Ureter (tissue), 1 donor: ENCODE measurements around the gene CHD2. TPM values are rescaled to one million over a fixed set of nuclear protein-coding genes. Genes with fewer than 3 reads are reported as not detected.
"Not testable (repeated sequence)": the region's sequence is repeated elsewhere in the genome, so short reads cannot be mapped to it uniquely, and the experiment has no call there.

Source experiments
- DNase-seq: peaks from one replicate; pipeline ENCODE4 v3.0.0-alpha.2; 2020; ENCODE audit warnings: low spot score
- total RNA-seq: library from RNA; stranded (reverse); gene quantifications from one replicate; pipeline ENCODE4 v1.2.4, GENCODE V29; 2023
- donor health status: DM: yes; HTN: yes; CAD: no.

Gene CHD2
- total RNA-seq, 1 donor from 2014 or later: 193 TPM

DNA sequence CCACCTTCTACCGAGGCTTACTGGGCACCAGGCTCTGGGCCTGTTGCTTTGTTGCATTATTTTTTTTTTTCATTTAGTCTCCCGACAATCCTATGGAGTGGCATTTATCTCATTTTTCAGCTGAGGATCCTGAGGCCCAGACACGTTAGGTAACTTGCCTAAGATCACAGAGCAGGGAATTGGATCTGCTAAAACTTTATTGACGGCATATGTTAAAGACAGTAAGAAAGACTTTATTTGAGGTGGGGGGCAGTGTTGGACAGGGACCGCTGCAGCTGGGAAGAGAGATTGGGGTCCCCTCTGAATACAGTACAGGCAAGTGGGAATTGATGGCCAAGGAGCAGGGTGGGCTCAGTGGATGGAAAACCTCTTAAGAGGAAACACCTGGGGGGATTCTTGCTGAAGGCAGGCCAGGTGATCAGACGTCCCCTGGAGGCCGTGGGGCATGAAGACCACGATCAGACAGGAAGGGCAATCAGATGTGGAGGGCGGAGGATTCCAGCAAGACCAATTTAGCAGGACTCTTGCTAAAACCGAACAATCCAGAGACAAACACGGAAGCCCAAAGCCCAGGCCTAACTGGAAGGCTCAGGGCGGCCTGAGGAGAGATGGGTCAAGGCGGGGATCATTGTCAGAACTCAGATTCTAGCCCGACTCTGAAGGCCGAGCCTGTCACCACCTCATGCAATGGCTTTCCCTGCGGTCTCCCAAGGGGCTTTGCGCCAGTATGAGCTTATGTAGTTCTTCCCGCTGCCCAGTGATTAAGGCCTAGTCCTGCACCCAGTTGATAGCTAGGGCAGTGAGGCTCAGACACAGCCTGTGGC is 135.2 kb downstream of the CHD2 start:
- no peak for DNase-seq

DNA sequence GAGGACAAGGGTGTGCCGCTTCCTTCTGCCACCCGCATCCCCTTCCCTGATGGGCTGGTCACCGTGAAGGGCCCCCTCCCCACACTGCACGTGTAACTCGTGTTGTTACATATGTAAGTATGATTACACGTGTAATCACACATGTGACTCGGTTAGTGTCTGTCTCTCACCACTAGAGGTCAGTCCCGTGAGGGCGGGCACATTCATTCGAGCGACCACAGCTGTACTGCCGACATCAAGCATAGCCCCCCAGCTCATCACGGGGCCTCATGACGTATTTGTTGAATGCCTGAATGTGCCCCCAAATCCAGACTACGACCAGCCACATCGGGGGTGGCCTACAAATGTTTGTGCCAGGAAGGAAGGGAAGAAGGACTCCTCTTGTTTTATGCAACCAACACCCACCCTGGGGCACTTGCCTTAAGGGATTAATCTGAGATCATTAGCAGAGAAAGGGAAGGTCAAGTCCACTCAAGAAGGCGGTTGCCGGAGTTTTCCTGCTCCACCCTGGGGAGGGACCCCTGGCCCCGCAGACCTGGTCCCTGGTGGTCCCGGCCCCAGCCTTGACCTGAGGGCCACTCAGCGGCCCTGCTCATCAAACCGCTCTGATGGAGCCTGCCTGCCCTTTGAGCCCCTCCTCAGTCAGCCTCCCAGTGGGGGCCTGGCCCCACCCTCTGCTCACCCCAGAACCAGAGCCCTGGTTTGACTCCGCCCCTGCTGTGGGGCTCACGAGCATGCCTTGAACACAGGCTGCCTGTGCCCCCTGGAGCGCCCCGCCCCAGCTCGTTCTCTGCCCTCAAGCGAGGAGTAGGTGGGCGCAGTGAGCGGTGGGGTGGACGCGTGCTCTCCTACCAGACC is 136.1 kb downstream of the CHD2 start:
- no peak for DNase-seq

DNA sequence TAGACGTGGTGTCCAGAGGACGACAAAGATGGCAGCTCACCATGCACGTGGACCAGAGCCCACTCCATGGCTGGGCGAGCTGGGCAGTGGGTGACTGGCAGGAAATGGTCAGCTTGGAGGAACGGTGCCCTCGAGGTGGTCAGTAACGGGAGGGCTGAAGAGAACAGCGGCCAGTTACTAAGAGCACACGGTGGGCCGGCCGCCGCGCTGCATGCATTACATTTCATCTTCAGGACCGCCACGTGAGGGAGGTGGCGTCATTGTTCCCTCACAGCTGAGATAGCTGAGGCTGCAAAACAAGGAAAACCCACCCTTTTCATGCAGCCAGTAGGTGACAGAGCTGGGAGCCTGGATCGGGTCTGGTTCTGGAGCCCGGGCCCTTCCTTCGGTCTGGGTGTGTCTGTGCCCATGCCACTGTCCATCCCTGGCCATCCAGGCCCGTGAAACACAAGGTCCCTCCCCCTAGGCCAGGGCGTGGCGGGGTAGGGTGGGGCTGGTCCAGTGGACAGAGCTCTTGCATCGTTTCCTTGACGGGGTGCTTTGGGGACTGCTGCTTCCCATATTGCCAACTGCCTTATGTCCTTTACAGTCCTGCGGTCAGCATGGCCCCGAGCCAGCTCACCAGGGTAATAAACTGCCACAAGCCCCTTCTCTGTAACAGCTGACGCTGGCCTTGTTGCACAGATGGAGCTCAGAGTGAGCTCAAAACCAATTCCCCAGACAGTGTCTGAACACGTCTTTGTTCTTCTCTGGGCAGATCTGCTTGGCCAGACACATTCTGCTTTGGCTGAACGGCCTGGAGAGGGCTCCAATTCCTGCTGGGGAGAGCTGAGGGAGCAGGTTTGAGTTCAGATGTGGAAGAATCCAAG is 137.1 kb downstream of the CHD2 start:
- no peak for DNase-seq

DNA sequence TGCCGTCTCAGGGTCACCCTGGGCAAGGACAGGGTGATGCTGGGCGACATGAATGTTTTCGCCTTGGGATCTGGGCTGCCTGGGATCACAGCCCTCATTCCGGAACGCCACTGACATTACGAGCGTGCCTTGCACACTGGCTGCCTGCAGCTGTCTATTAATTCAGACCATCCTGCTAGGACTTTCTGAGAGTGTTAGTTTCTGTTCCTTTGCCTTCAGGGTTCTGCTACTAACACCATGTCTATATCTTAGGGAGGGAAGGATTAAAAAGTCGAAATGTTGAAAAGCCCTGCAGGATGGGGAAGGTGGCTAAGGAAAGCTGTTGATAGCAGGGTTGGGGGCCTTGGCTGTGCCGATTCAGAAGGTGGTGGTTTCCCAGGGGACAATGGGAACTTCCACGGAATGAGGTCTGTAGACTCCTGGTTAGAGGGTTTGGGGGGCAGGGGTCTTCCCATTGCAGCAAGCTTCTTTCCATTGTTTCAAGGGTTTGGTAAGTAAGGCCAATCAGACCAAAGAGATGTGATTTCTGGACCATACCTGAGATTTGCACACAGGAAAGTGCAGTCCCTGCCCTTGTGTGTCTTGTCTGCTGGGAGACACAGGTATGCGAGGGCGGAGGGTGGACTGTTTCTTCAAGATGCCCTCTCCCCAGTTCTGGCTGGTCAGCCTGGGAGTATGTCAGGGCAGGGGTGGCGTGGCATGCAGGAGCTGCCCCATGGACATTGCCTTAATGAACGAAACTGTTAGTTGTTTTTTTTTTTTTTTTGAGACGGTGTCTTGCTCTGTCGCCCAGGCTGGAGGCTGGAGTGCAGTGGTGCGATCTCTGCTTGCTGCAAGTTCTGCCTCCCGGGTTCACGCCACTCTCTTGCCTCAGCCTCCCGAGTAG is 137.9 kb downstream of the CHD2 start:
- DNase-seq: no peak

DNA sequence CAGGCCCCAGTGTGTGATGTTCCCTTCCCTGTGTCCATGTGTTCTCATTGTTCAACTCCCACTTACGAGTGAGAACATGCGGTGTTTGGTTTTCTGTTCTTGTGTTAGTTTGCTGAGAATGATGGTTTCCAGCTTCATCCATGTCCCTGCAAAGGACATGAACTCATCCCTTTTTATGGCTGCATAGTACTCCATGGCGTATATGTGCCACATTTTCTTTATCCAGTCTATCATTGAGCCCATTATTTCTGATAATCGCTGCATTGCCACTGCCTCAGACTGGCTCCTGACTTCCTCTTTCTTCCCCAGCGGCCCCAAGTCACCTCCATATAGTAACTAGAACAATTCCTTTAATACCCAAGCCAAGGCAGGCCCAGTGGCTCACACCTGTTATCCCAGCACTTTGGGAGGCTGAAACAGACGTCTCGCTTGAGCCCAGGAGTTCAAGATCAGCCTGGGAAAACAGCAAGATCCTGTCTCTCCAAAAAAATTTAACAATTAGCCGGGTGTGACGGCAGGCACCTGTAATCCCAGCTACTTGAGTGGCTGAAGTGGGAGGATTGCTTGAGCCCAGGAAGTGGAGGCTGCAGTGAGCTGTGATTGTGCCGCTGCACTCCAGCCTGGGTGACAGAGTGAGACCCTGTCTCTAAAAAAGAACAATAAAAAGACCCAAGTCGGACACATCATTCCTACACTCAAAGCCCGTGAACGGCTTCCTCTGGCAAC is 139.6 kb downstream of the CHD2 start:
- not testable (repeated sequence) for DNase-seq

DNA sequence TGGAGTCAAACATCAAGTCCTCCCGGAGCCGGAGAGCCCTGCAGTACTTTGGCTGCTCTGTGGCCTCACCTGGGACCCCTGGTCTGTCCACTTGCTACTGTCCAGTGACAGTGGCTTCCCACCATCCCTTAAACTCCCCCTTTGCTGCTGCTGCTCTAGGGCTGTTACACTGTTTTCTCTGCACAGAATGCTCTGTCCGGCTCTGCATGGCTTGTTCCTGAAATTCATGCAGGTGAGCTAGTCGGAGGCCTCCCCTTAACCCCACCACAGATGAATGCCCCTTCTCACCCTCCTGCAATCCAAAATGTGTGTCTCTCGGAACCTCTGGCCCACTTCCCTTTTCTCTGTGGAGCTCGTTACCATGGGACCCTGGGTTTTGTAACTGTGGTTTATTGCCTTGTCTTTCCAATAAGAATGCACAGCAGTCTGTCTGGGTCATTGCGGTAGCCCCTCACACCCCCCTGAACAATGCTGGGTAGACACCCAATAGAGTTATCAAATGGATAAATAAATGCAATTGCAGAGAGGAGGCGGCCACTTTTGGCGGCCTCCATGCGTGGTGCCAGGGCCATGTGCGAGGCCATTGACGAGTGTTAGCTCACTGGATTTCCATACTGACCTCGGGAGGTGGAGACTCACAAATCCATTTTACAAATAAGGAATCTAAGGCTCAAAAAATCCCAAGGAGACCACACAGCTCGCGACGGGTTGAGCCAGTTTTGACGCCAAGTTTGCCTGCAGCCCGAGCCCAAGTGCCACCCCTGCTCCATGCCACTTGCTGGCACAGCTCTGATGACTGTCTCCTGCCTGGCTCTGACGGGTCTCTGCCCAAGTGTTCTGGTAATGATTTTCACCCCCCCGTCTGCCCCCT is 140.4 kb downstream of the CHD2 start:
- DNase-seq: no peak

DNA sequence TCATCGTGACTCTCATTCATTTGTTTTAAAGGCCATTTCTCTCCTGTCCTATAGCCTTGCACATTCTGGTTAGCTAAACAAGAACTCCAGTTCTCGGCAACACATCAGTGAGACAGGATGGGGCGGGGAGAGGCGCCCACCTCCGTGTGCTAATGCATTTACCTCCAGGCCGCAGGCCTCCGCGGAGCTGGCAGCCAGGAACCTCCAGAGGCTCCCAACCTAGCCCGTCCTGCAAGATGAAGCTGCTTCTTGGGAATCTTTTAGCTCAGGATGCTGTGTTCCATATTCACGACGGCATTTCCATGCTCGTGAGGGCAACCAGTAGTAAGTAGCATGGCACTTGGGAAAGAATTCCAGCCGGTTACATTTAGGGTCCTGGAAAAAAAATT is 141.0 kb downstream of the CHD2 start:
- no peak for DNase-seq

DNA sequence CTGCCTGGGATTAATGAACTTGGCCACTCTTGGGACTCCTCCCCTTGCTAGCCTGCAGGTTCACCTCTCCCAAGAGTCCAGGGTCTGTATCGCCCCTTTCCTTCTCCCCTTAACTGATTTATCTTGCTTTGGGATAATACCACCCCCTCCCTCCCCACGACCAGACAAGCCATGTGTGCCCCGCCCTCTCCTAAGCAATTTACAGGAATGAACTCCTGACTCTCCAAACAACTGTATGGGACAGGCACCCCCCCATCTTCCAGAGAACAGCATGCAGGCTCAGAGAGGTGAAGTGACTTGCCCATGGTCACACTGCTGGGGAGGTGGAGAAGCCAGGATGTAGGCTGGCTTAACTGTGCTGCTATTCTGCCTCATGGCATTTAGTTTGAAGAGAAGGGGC is 142.1 kb downstream of the CHD2 start:
- DNase-seq: no peak

DNA sequence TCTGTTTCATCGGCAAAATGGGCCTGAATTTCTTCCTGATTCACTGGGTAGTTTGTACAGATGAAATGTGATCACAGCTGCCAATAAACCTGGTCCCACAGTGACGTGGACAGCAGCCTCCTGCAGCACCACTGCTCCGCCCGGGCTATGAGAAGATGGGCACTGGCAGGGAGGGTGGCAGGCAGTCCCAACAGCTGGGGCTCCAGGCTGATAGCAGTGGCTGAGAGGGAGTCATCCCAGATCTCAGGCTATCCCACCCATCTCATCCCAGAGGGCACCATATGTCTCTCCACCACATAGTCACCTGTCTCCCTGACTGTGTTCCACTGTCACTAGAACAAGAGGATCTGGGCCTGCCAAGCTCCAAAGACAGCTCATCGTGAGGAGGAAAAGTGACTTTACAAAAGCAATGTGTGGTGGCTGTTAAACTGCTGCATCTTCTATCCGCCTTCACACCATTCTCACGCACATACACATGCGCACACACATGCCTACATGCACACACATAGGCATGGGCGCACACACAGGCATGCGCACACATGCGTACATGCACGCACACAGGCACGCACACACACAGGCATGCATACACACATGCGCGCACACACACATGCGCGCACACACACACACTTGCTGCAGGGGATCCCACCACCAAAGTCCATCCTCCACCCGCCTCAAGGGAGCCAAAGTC is 142.7 kb downstream of the CHD2 start:
- no peak for DNase-seq

DNA sequence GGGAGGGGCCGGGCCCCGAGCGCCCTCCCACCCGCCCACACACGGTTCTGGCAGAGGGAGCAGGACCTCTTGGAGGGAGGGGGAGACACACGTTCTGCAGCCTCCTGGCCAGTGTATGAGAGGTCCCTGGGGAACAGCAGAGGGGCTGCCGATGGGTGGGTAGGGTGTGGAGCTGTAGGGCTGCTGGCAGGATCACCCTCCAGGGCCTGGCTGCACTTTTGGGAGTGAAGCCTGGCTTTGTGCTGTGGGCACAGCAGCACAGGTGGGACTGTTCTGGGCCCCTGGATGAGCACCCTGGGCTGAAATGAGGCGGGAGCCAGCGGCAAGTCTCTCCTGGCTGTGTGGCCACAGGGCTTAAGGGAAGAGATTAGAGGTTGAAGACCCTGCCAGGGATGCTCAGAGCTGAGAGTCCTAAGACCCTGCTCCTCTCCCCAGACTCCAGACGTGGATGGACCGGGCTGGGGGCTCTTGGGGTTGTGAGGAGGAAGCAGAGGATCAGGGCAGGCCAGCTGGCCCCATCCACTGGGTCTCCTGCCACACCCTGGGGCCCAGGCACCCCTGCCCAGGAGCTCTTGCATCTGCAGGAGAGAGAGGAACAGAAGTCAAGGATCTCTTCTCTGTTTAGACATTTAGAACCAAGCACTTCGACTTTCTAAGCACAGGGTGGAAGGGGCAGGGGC is 143.6 kb downstream of the CHD2 start:
- DNase-seq: no peak

DNA sequence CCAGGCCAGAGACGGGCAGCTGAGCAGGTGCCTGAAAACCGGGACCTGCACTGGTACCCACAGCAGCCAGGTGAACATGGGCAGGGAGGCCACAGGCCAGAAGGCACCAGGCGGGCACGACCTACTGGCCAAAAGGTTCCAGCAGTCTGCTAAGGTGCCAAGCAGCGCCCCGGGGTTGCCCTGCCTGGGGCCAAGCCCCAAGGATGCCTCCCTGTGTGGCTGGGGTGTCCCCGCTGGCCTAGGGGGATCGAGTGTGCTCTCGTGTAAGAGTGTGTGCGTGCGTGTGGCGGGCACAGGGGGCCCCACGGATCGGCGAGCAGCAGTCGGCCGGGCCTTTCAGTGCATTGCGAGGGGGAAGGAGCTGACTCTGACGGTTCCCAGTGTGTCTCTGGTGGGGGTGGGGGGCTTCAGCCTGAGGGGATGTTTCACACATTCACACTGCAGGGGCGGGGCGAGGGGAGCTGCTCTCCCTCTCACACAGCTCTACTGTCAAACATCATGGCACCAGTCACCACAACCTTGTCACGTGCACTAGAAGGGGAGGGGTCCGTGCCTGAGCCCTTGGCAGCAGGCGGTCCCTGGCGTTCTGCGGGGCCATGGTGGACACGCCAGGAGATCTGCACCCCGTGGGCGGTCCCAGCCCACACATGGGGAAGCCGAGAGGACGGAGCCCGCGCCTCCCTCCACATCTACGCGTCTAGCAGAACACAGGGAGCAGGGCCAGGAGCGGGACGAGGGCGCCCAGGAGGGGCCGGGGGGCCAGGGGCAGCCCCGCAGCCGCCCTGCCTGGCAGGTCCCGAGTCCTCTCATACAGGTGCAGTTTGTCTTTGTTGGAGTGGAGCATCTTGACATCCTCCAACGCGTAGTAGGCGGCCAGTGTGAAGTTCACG is 144.4 kb downstream of the CHD2 start:
- DNase-seq: no peak

DNA sequence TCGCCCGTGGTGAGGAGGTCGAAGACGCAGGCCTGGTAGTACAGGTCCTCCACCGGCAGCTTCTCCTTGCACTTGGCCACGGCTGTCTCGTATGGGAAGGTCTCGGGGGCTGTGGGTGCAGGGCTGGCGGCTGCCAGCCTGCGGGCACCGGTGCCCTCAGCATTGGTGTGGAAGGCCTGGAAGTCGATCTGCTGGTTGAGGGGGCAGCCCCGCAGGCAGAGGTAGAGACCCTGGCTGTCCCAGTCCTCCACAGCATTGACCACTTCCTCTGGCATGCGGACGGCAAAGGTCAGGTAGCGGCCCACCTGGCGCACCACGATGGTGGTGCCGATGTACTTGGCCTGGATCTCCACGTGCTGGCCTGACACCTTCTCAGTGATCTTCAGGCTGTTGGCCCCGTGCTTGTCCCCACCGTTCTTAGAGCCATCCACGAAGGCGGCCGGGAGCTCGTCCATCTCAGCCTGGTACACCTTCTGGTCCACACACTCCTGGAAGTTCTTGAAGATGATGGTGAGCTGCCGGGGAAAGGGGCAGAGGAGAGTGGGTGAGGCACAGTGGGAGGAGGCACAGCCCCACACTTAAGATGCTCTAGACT is 145.2 kb downstream of the CHD2 start:
- no peak for DNase-seq

DNA sequence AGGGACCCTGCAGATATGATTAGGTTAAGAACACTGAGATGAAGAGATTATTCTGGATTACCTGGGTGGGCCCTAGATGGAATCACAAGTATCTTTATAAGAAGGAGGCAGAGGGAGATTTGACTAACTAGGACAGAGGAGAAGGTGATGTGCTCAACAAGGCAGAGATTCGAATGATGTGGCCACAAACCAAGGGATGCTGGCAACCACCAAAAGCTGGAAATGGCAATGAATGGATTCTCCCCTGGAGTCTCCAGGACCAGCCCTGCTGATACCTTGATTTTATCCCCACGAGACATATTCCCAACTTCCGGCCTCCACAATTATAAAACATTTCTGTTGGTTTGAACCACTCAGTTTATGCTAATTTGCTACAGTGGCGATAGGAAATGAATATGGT is 146.0 kb downstream of the CHD2 start:
- no peak for DNase-seq

DNA sequence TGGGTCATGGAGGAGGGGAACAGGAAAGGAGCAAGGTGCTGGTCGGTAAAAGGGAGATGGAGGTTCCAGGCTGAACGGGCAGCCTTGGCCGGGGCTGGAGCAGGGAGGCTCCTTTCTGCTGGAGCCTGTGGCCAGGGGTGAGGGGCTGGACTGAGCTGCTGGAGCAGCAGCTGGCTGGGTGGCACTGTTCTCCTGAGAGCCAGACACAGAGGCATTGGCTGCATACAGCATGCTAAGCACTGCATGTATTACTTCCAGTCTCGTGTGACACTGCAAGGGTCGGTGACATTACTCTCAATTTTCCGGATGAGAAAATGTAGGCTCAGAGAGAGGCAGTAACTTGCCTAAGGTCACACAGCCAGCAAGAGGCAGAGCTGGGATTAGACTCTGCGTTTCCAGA is 146.6 kb downstream of the CHD2 start:
- DNase-seq: no peak

DNA sequence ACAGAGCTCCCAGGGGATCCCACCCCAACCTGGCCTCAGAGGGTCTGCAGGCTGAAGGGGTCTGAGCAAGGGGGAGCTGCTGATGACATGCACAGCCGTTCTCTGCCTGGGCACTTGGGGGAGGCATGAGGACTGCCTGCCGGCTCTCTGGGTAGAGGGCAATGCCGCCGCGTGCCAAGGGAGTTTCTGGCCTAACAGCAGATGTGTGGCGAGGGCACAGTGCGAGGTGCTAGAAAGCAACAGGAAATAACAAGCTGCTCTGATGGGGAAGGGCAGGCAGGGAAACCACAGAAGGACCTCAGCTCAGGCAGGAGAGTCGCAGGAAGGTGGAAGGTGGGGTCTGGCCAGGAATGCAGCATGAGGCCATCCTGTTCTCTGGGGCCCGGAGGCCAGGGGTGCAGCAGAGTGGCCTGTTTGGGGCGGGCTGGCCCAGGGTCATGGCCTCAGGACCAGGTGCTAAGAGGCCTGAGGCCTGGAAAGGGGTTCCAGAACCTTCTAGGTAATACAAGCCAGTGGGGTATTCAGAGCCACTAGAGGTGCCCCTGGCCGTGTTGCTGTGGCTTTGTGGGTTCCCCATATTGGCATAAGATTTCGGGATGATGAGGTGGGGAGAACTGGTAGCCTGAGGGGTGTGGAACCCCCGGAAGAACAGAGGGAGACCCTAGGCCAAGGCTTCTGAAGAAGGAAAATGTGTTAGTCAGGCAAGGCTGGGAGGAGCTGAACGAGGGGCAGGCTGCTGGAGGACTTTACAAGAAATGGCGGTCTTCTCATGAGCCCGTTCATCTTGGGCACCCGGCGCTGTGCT is 147.7 kb downstream of the CHD2 start:
- no peak for DNase-seq

DNA sequence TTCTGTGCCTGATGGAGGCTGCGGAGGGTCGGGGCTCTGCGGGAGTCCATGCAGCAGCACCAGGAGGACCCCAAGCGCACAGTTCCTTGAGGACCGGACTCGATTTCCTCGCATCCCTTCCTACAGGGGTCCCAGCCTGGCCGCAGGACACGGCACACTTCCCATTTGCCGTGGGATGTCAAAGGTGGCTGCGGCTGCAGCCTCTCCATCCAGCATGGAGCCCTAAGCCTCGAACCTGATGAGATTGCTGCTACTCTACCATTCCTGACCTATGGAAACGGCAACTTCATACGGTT is 148.2 kb downstream of the CHD2 start:
- DNase-seq: no peak
